GM12872 (cell line): Measurements from ENCODE around the gene EIF4A2.

Experiments used
- TF ChIP-seq, protein P1 (sequence below): IDR thresholded peaks from 3 replicates; pipeline ENCODE4 v1.5.1; 2011; ENCODE audit warnings: low read depth, mild to moderate bottlenecking, low read length, moderate library complexity; ENCODE audit not compliant: insufficient read depth

EIF4A2 gene

GRCh38 chr3:186818516-186818915, 35.1 kb downstream of the EIF4A2 start:
- TF ChIP-seq, protein P1, sequence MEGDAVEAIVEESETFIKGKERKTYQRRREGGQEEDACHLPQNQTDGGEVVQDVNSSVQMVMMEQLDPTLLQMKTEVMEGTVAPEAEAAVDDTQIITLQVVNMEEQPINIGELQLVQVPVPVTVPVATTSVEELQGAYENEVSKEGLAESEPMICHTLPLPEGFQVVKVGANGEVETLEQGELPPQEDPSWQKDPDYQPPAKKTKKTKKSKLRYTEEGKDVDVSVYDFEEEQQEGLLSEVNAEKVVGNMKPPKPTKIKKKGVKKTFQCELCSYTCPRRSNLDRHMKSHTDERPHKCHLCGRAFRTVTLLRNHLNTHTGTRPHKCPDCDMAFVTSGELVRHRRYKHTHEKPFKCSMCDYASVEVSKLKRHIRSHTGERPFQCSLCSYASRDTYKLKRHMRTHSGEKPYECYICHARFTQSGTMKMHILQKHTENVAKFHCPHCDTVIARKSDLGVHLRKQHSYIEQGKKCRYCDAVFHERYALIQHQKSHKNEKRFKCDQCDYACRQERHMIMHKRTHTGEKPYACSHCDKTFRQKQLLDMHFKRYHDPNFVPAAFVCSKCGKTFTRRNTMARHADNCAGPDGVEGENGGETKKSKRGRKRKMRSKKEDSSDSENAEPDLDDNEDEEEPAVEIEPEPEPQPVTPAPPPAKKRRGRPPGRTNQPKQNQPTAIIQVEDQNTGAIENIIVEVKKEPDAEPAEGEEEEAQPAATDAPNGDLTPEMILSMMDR: no peak

DNA sequence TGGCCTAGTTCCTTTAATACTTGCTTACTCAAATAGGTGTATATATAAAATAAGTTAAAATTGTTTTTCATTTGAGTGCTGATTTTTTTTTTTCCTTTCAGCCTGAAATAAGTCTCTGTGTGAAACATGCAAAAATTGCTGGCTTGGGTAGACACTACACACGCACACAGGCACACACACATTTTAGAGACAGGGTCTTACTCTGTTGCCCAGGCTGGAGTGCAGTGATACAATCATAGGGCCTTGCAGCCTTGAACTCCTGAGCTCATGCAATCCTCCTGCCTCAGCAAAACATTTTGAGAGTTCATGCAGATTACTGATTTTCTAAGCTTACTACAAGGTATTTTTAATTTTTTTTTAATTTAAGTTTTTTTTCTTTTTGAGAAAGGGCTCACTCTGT, 35.6 kb downstream of the EIF4A2 start:
- TF ChIP-seq, protein P1: no peak

DNA sequence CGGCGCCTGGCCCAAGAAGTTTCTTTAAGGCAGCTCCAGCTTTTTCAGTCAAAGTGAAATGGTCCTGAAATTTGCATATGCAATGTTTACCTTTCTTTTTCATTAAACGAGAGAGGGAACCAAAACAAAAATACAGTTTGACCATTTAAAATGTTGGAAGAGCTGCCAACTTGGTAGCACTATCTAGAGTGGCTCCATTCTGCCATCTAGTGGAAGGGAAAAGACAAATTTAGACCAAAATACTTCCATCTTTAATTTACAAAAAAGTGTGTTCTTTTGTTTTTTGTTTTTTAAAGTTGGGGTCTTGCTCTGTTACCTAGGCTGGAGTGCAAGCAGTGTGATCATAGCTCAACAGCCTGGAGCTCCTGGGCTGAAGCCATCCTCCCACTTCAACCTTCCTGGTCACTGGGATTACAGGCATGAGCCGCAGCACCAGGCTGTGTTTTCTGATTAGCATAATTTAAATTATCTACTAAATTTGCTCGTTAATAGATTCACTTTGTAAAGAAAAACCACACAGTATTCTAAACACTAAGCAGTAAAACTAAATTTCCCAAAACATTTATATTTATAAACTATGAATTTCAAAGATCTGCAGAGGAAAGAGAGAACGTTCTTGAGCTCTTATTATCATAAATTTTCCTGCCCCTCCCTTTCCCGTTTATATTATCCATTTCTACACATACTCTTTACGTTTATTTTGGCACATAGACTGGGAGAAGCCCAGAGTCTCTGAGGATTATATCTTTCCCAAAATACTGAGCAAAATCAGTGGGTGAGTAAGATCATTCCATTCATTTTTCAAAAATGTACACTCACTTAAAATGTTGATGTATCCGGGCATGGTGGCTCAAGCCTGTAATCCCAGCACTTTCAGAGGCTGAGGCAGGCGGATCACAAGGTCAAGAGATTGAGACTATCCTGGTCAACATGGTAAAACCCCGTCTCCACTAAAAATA, 38.3 kb downstream of the EIF4A2 start:
- TF ChIP-seq, protein P1: peak; percentile 68

DNA sequence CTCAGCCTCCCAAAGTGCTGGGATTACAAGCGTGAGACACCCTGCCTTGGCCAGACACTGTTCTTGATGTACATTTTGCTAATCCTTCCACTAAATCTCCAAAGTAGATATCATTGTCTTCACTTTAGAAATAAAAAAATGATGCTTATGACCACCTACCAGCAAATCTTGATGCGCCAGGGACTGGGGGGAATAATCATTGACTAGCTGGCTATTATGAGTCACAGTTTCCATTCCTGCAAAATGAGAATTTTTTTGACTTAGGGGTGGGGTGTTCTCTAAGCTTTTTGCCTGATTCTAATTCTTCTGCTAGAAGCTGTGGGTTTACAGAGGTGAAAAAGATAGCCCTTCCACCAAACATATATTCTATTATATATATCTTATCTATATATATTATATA, 40.0 kb downstream of the EIF4A2 start:
- TF ChIP-seq, protein P1: no peak

DNA sequence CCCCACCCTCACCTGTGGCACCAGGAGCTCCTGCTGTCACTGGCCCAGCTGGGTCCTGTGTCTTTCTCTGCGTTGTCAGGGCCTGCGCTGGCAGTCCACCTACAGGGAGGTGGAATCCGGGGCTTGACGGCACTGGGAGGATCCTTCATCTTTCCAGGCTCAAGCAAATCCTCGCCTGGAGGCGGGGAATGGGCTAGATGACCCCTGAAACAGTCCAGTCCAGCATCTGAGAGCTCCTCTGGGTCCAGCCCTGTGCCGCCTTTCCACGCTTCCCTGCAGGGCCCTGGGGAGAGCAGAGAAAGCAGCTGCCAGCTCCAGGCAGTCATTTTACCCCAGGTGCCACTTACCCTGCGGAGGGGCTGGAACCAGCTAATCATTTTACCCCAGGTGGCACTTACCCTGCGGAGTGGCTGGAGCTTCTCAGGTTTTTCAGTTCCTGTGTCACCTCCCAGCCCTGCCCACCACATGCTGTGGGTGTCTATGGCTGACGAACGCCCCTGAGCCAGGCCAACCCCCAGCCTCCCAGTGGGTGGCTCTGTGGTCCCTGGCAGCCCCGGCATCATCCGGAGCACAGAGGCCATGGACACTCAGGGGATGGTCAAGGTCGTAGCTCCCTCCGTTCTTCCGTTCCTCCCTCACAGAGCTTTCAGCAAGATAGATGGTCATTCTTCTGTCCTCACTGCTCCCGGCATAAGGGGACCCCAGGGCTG, 41.2 kb downstream of the EIF4A2 start:
- TF ChIP-seq, protein P1: no peak

DNA sequence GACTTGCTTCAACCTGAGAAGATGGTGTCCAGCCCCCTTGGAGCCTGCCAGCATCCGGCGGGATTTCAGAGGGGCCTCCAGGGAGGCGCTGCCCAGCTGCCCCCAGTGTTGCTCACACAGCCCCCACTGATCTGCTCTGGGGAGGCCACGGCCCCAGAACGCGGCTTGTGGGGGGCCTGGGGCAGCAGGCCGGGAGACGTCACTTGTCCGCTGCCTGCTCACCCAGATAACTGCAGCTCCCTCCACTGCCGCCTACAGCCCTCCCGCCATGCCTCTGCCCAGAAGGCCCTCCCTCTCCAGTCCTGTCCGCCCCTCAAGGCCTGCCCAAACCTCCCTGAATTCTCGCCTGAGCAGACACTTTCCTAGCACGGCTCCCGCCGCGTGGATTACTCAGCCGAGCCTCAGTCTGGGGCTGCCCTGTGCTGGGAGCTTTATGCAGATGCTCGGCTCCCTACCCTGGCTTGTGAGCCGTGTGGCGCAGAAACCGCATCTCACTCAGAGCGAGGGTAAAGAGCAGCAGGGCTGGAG, 42.0 kb downstream of the EIF4A2 start:
- TF ChIP-seq, protein P1: no peak

DNA sequence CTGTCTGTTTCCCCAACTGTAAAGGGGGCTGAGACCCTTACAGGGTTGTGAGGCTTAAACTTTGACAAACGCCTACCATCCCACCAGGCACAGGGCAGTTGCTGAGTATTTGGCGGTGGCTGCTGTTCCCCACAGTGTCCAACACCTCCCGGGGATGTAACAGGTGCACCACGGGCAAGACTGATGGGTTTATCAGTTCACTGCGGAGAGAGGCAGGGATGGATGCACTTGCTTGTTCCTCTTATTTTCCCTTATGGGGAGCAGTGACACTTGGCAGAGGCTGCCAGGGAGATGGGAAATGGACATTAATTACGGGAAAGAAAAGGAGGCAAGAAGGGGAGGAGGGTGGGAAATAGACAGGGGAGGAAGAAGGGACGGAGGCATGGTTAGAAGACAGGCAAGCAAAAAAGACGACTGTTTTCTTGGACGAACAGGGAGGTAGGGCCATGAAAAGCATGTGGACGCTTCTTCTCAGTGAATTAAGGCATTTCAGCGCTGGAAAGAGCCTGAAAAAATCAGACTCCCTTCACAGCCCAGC, 42.6 kb downstream of the EIF4A2 start:
- TF ChIP-seq, protein P1: no peak
